Brain microvascular endothelial cell (primary cell): ENCODE measurements around the gene CADM3.

ENCODE experiments used
- DNase-seq: peaks from one replicate; pipeline ENCODE4 v3.0.0-alpha.2; 2020
- H3K27ac ChIP-seq: fragments of 250-450 bp; sonication (Bioruptor Pico); 2 replicates; pipeline ENCODE4 v1.5.1; 2020; ENCODE audit warnings: mild to moderate bottlenecking, moderate library complexity
- H3K27me3 ChIP-seq: fragments of 250-450 bp; sonication (Bioruptor Pico); replicated peaks from 2 replicates; pipeline ENCODE4 v1.5.1; 2020; ENCODE audit warnings: mild to moderate bottlenecking
- H3K36me3 ChIP-seq: fragments of 250-450 bp; sonication (Bioruptor Pico); replicated peaks from 2 replicates; pipeline ENCODE4 v1.5.1; 2020; ENCODE audit warnings: mild to moderate bottlenecking
- H3K4me3 ChIP-seq: 2 replicates; pipeline ENCODE4 v1.5.1; 2011; ENCODE audit warnings: low read depth, mild to moderate bottlenecking, control low read depth, low read length, moderate library complexity
- CTCF ChIP-seq: IDR thresholded peaks from 2 replicates; pipeline ENCODE4 v1.5.1; 2011; ENCODE audit warnings: low read depth, mild to moderate bottlenecking, moderate library complexity, low read length, control low read depth, inconsistent platforms; ENCODE audit errors: missing control alignments
- in situ Hi-C: cut with HindIII; loops from 2 replicates; pipeline ENCODE4 v1.10.0; 2017; ENCODE audit warnings: low sequenced_read_pairs, low pct_ligation_motif_present

CADM3 gene

GRCh38 chr1:159185121-159185520 is 13.7 kb downstream of the CADM3 start:
- no peaks in the 10 kb centered on the region for H3K36me3 ChIP-seq
- no peak for DNase-seq
- TF ChIP-seq CTCF = no peak
- in situ Hi-C loops = no loop called here
- no peak overlapping the region for H3K27ac ChIP-seq
- H3K27me3 ChIP-seq = peaks cover 6% of the 10 kb centered on the region
- H3K4me3 ChIP-seq = no peak overlapping the region

GRCh38 chr1:159187033-159187432 is 15.6 kb downstream of the CADM3 start:
- Histone ChIP-seq H3K27ac (no peak overlapping the region), H3K27me3 (peaks cover 6% of the 10 kb centered on the region), H3K36me3 (no peaks in the 10 kb centered on the region), H3K4me3 (no peak overlapping the region)
- no peak for TF ChIP-seq CTCF
- DNase-seq = no peak
- in situ Hi-C loops = no loop called here

GRCh38 chr1:159187647-159188374 is 16.4 kb downstream of the CADM3 start:
- in situ Hi-C loops = no loop called here
- no peak overlapping the region for H3K4me3 ChIP-seq
- no peak for DNase-seq
- H3K27ac ChIP-seq = no peak overlapping the region
- peaks cover 6% of the 10 kb centered on the region for H3K27me3 ChIP-seq
- H3K36me3 ChIP-seq = no peaks in the 10 kb centered on the region
- no peak for TF ChIP-seq CTCF

- no peak for TF ChIP-seq CTCF
- H3K36me3 ChIP-seq = no peaks in the 10 kb centered on the region
- no peak overlapping the region for H3K4me3 ChIP-seq
- in situ Hi-C loops = no loop called here
- H3K27me3 ChIP-seq = peaks cover 6% of the 10 kb centered on the region
- peak; percentile 11 for DNase-seq
- H3K27ac ChIP-seq = no peak overlapping the region
Observed at GRCh38 chr1:159188375-159188788, 17.0 kb downstream of the CADM3 start.

- TF ChIP-seq CTCF = no peak
- in situ Hi-C loops = no loop called here
- DNase-seq = no peak
Observed at GRCh38 chr1:159190441-159190840, 19.0 kb downstream of the CADM3 start.

GRCh38 chr1:159196543-159196942 is 25.1 kb downstream of the CADM3 start:
- no peaks in the 10 kb centered on the region for H3K27me3 ChIP-seq
- in situ Hi-C loops = no loop called here
- no peak for DNase-seq
- H3K36me3 ChIP-seq = no peaks in the 10 kb centered on the region
- H3K27ac ChIP-seq = no peak overlapping the region
- peak; percentile 46 for TF ChIP-seq CTCF
- no peak overlapping the region for H3K4me3 ChIP-seq

More at GRCh38 chr1:159190441-159190840, 19.0 kb downstream of the CADM3 start:
- H3K27ac ChIP-seq = no peak overlapping the region
- H3K36me3 ChIP-seq = no peaks in the 10 kb centered on the region
- peaks cover 6% of the 10 kb centered on the region for H3K27me3 ChIP-seq
- no peak overlapping the region for H3K4me3 ChIP-seq
